Measurements from ENCODE around the gene PLPP3. TPM values are rescaled to one million over a fixed set of nuclear protein-coding genes. Genes with fewer than 3 reads are reported as not detected.

PLPP3 gene
- total RNA-seq, 1 experiment from 2014 or later = 3.4 TPM

- CTCF ChIA-PET = no interaction called here
- intact Hi-C loops (cut with micrococcal nuclease) = no loop called here
- RAD21 ChIA-PET (ENCODE audit: low non-redundant PET in 1 of 2, low total read pairs in 2 of 2, uncharacterized antibody in 2 of 2, unreplicated experiment in 2 of 2) = no interaction called here
- no peak overlapping the region for H2AFZ ChIP-seq (ENCODE audit: low read depth, low read length, poor library complexity, severe bottlenecking)
- H3K4me3 ChIP-seq (replicated peaks in 1 of 2; ENCODE audit: low read depth in 1 of 2, low read length in 2 of 2) = no peak overlapping the region
- no peaks in the 10 kb centered on the region; a peak in 1 of 4 replicates for H3K4me1 ChIP-seq (ENCODE audit: control insufficient read depth in 1 of 2, insufficient read depth in 2 of 2, low read length in 2 of 2)
- POLR2A ChIA-PET = no interaction called here
- H3K27ac ChIP-seq (ENCODE audit: low read depth, low read length) = no peak overlapping the region
- BruUV-seq (replicated peaks) = no TSS peak
- ATAC-seq (no peak), DNase-seq (ENCODE audit: low read depth, low spot score) (no peak)
- H3K9me3 ChIP-seq (ENCODE audit: control insufficient read depth in 1 of 2, insufficient read depth in 1 of 2, low read depth in 1 of 2, low read length in 2 of 2) = no peaks in the 10 kb centered on the region
- H3K9ac ChIP-seq (ENCODE audit: low read length) = no peak overlapping the region
- no peak for TF ChIP-seq POLR2A (IDR thresholded peaks at IDR 0.05; ENCODE audit: borderline replicate concordance, extremely low read depth, insufficient read depth, insufficient read length)
- no peak for TF ChIP-seq JUND (IDR thresholded peaks at IDR 0.05)
- no peak for TF ChIP-seq ELF1 (IDR thresholded peaks at IDR 0.05; ENCODE audit: borderline replicate concordance, low read depth)
- TF ChIP-seq EZH2phosphoT487 (IDR thresholded peaks at IDR 0.05; ENCODE audit: borderline replicate concordance) = no peak
- TF ChIP-seq RAD21 (IDR thresholded peaks at IDR 0.05; ENCODE audit: low read depth) = no peak
- TF ChIP-seq CEBPB (IDR thresholded peaks at IDR 0.05; ENCODE audit: low read depth) = no peak
- no peak for TF ChIP-seq ZNF274 (IDR thresholded peaks at IDR 0.05; ENCODE audit: low read depth, low read length)
- TF ChIP-seq, protein P1, sequence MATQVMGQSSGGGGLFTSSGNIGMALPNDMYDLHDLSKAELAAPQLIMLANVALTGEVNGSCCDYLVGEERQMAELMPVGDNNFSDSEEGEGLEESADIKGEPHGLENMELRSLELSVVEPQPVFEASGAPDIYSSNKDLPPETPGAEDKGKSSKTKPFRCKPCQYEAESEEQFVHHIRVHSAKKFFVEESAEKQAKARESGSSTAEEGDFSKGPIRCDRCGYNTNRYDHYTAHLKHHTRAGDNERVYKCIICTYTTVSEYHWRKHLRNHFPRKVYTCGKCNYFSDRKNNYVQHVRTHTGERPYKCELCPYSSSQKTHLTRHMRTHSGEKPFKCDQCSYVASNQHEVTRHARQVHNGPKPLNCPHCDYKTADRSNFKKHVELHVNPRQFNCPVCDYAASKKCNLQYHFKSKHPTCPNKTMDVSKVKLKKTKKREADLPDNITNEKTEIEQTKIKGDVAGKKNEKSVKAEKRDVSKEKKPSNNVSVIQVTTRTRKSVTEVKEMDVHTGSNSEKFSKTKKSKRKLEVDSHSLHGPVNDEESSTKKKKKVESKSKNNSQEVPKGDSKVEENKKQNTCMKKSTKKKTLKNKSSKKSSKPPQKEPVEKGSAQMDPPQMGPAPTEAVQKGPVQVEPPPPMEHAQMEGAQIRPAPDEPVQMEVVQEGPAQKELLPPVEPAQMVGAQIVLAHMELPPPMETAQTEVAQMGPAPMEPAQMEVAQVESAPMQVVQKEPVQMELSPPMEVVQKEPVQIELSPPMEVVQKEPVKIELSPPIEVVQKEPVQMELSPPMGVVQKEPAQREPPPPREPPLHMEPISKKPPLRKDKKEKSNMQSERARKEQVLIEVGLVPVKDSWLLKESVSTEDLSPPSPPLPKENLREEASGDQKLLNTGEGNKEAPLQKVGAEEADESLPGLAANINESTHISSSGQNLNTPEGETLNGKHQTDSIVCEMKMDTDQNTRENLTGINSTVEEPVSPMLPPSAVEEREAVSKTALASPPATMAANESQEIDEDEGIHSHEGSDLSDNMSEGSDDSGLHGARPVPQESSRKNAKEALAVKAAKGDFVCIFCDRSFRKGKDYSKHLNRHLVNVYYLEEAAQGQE (IDR thresholded peaks at IDR 0.05; ENCODE audit: low read depth) = no peak
- TF ChIP-seq ZFX (IDR thresholded peaks at IDR 0.05) = no peak
- TF ChIP-seq YY1 (IDR thresholded peaks at IDR 0.05; ENCODE audit: extremely low read depth, insufficient replicate concordance, low read depth, low read length) = no peak
- TF ChIP-seq SP1 (IDR thresholded peaks at IDR 0.05; ENCODE audit: low read depth) = no peak
- TF ChIP-seq EGR1 (IDR thresholded peaks at IDR 0.05; ENCODE audit: low read depth) = no peak
- TF ChIP-seq ATF3 (IDR thresholded peaks at IDR 0.05) = no peak
- no peak for TF ChIP-seq TCF7L2 (IDR thresholded peaks at IDR 0.05; ENCODE audit: borderline replicate concordance, extremely low read depth, insufficient read depth, insufficient read length)
- no peak for TF ChIP-seq CBX3 (IDR thresholded peaks at IDR 0.05; ENCODE audit: low read depth)
- TF ChIP-seq, protein P2, sequence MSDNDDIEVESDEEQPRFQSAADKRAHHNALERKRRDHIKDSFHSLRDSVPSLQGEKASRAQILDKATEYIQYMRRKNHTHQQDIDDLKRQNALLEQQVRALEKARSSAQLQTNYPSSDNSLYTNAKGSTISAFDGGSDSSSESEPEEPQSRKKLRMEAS (IDR thresholded peaks at IDR 0.05) = no peak
- no peak for TF ChIP-seq SRF (IDR thresholded peaks at IDR 0.05; ENCODE audit: low read depth)
- TF ChIP-seq EZH2 (IDR thresholded peaks at IDR 0.05) = no peak
- H3K27me3 ChIP-seq (ENCODE audit: insufficient read depth, low read length) = no peaks in the 10 kb centered on the region
- H3K9me2 ChIP-seq (ENCODE audit: insufficient read depth) = no peaks in the 10 kb centered on the region
- no peak overlapping the region for H3K4me2 ChIP-seq (ENCODE audit: low read length)
- H3K36me3 ChIP-seq (ENCODE audit: control insufficient read depth in 1 of 2, insufficient read depth in 2 of 2, low read length in 2 of 2) = no peaks in the 10 kb centered on the region
- no peaks in the 10 kb centered on the region for H3K79me2 ChIP-seq (ENCODE audit: insufficient read depth, low read length)
- H4K20me1 ChIP-seq (ENCODE audit: insufficient read depth) = no peaks in the 10 kb centered on the region
These were observed 45.2 kb downstream of the PLPP3 start for GRCh38 chr1:56534130-56534651.
